ENCODE data around the gene HOXC10. TPM values are rescaled to one million over a fixed set of nuclear protein-coding genes. Genes with fewer than 3 reads are reported as not detected.

HOXC10 gene
- total and polyA plus RNA-seq, 4 experiments from 2014 or later = not detected

GRCh38 chr12:54037360-54038283 lies 52.7 kb downstream of the HOXC10 start:
- ChIA-PET POLR2A (ENCODE audit: partially characterized antibody) (no interaction called here), CTCF (ENCODE audit: partially characterized antibody) (interaction anchor here (1.0 kb wide), 1 partner anchor 20 kb away, joined by 3 read pairs; no protein-coding TSS in a partner anchor)
- H3K27me3 ChIP-seq (ENCODE audit: insufficient read depth, low read length) = peaks cover 45% of the 10 kb centered on the region
- DNase-seq = no peak
- no peak overlapping the region for H3K4me3 ChIP-seq (ENCODE audit: low read length in 2 of 2)
- H3K9me3 ChIP-seq (ENCODE audit: control insufficient read depth in 1 of 2, low read length in 2 of 2) = no peaks in the 10 kb centered on the region
- Mint-ChIP-seq H3K9me3 (peaks cover 0 to 11% (median 4%) of the 10 kb centered on the region in 8 donors), H3K4me1 (peaks cover 3 to 16% (median 10%) of the 10 kb centered on the region in 4 donors), H3K27ac (no peak overlapping the region), H3K4me3 (no peak overlapping the region), H3K27me3 (peaks cover 54 to 68% of the 10 kb centered on the region in 2 donors), H3K36me3 (peaks cover 0 to 3% of the 10 kb centered on the region in 2 donors)
- no peaks in the 10 kb centered on the region for H3K36me3 ChIP-seq (ENCODE audit: insufficient read depth, low read length)
- intact Hi-C loops (cut with micrococcal nuclease) = no loop called here
- no peak overlapping the region for H3K27ac ChIP-seq (ENCODE audit: low read depth, low read length)
- H3K4me1 ChIP-seq (ENCODE audit: insufficient read depth, low read length) = peaks cover 13% of the 10 kb centered on the region

GRCh38 chr12:54038284-54038870 lies 53.4 kb downstream of the HOXC10 start:
- no peaks in the 10 kb centered on the region for H3K36me3 Mint-ChIP-seq
- peaks cover 51 to 69% of the 10 kb centered on the region in 2 donors for H3K27me3 Mint-ChIP-seq
- no peak overlapping the region for H3K27ac Mint-ChIP-seq
- no peak overlapping the region for H3K27ac ChIP-seq (ENCODE audit: low read depth, low read length)
- H3K27me3 ChIP-seq (ENCODE audit: insufficient read depth, low read length) = peaks cover 44% of the 10 kb centered on the region
- no peak overlapping the region for H3K4me3 Mint-ChIP-seq
- peaks cover 0 to 5% (median 0%) of the 10 kb centered on the region in 8 donors for H3K9me3 Mint-ChIP-seq
- DNase-seq = no peak
- ChIA-PET CTCF (ENCODE audit: partially characterized antibody) (interaction anchor here (1.0 kb wide), 1 partner anchor 21 kb away, joined by 3 read pairs; no protein-coding TSS in a partner anchor), POLR2A (ENCODE audit: partially characterized antibody) (no interaction called here)
- intact Hi-C loops (cut with micrococcal nuclease) = no loop called here
- no peaks in the 10 kb centered on the region for H3K36me3 ChIP-seq (ENCODE audit: insufficient read depth, low read length)
- H3K4me3 ChIP-seq (ENCODE audit: low read length in 2 of 2) = no peak overlapping the region
- peaks cover 12% of the 10 kb centered on the region for H3K4me1 ChIP-seq (ENCODE audit: insufficient read depth, low read length)
- H3K9me3 ChIP-seq (ENCODE audit: control insufficient read depth in 1 of 2, low read length in 2 of 2) = no peaks in the 10 kb centered on the region
- peaks cover 3 to 13% (median 8%) of the 10 kb centered on the region in 4 donors for H3K4me1 Mint-ChIP-seq

- no peak for DNase-seq
- H3K27ac Mint-ChIP-seq = no peak overlapping the region
- no peak overlapping the region for H3K4me3 ChIP-seq (ENCODE audit: low read length in 2 of 2)
- POLR2A ChIA-PET (ENCODE audit: partially characterized antibody) = no interaction called here
- H3K27ac ChIP-seq (ENCODE audit: low read depth, low read length) = no peak overlapping the region
- peaks cover 6% of the 10 kb centered on the region for H3K4me1 ChIP-seq (ENCODE audit: insufficient read depth, low read length)
- CTCF ChIA-PET (ENCODE audit: partially characterized antibody) = no interaction called here
- no peaks in the 10 kb centered on the region for H3K36me3 Mint-ChIP-seq
- peaks cover 0 to 5% (median 0%) of the 10 kb centered on the region in 8 donors for H3K9me3 Mint-ChIP-seq
- peaks cover 46% of the 10 kb centered on the region for H3K27me3 ChIP-seq (ENCODE audit: insufficient read depth, low read length)
- H3K36me3 ChIP-seq (ENCODE audit: insufficient read depth, low read length) = no peaks in the 10 kb centered on the region
- no peaks in the 10 kb centered on the region for H3K9me3 ChIP-seq (ENCODE audit: control insufficient read depth in 1 of 2, low read length in 2 of 2)
- H3K4me3 Mint-ChIP-seq = no peak overlapping the region
- H3K27me3 Mint-ChIP-seq = peaks cover 54 to 71% of the 10 kb centered on the region in 2 donors
- intact Hi-C loops (cut with micrococcal nuclease) = no loop called here
- peaks cover 3 to 9% (median 7%) of the 10 kb centered on the region in 4 donors for H3K4me1 Mint-ChIP-seq
Observed at GRCh38 chr12:54038871-54039414, 54.0 kb downstream of the HOXC10 start.

- POLR2A ChIA-PET (ENCODE audit: partially characterized antibody) = no interaction called here
Observed at GRCh38 chr12:54039417-54040147, 54.6 kb downstream of the HOXC10 start.

More at GRCh38 chr12:54039417-54040147, 54.6 kb downstream of the HOXC10 start:
- Histone ChIP-seq H3K4me3 (ENCODE audit: low read length in 2 of 2) (no peak overlapping the region), H3K27me3 (ENCODE audit: insufficient read depth, low read length) (peaks cover 46% of the 10 kb centered on the region), H3K9me3 (ENCODE audit: control insufficient read depth in 1 of 2, low read length in 2 of 2) (no peaks in the 10 kb centered on the region), H3K4me1 (ENCODE audit: insufficient read depth, low read length) (no peaks in the 10 kb centered on the region), H3K27ac (ENCODE audit: low read depth, low read length) (no peak overlapping the region), H3K36me3 (ENCODE audit: insufficient read depth, low read length) (no peaks in the 10 kb centered on the region)
- H3K4me1 Mint-ChIP-seq = peaks cover 2 to 6% (median 4%) of the 10 kb centered on the region in 4 donors
- no peak overlapping the region for H3K27ac Mint-ChIP-seq
- CTCF ChIA-PET (ENCODE audit: partially characterized antibody) = no interaction called here
- no peak for DNase-seq
- H3K36me3 Mint-ChIP-seq = no peaks in the 10 kb centered on the region
- intact Hi-C loops (cut with micrococcal nuclease) = no loop called here
- peaks cover 0 to 3% (median 0%) of the 10 kb centered on the region in 8 donors for H3K9me3 Mint-ChIP-seq
- H3K4me3 Mint-ChIP-seq = no peak overlapping the region
- peaks cover 57 to 74% of the 10 kb centered on the region in 2 donors for H3K27me3 Mint-ChIP-seq

Small RNAs within 50 kb of the gene (microRNA-seq; reads per million reads assigned to microRNA genes)
- gene MIR196A2 (ENCODE audit: borderline microRNAs expressed, borderline number of aligned reads, borderline replicate concordance) (not detected), gene MIR615 (ENCODE audit: borderline microRNAs expressed, borderline number of aligned reads, borderline replicate concordance) (not detected)

Other genes starting within 250 kb of the HOXC10 start
- gene CISTR, start 233.2 kb upstream of the HOXC10 start, total RNA-seq = not detected
- not detected for gene CISTR, start 233.2 kb upstream of the HOXC10 start, polyA plus RNA-seq
- gene HOXC13, start 46.3 kb upstream of the HOXC10 start, total RNA-seq = not detected
- gene HOXC13, start 46.3 kb upstream of the HOXC10 start, polyA plus RNA-seq = not detected
- gene HOXC12, start 30.2 kb upstream of the HOXC10 start, total RNA-seq = not detected
- not detected for gene HOXC12, start 30.2 kb upstream of the HOXC10 start, polyA plus RNA-seq
- gene HOXC11, start 12.0 kb upstream of the HOXC10 start, total RNA-seq = not detected
- gene HOXC11, start 12.0 kb upstream of the HOXC10 start, polyA plus RNA-seq = not detected
- gene HOTAIR, start 10.2 kb upstream of the HOXC10 start, total RNA-seq = not detected
- not detected for gene HOTAIR, start 10.2 kb upstream of the HOXC10 start, polyA plus RNA-seq
- not detected for gene HOXC9, start 15.0 kb downstream of the HOXC10 start, total RNA-seq
- gene HOXC9, start 15.0 kb downstream of the HOXC10 start, polyA plus RNA-seq = not detected
- not detected for gene HOXC8, start 23.8 kb downstream of the HOXC10 start, total RNA-seq
- not detected for gene HOXC8, start 23.8 kb downstream of the HOXC10 start, polyA plus RNA-seq
- not detected for gene HOXC6, start 43.3 kb downstream of the HOXC10 start, total RNA-seq
- gene HOXC6, start 43.3 kb downstream of the HOXC10 start, polyA plus RNA-seq = not detected
- gene HOXC5, start 47.9 kb downstream of the HOXC10 start, total RNA-seq = not detected
- not detected for gene HOXC5, start 47.9 kb downstream of the HOXC10 start, polyA plus RNA-seq
- gene HOXC4, start 68.7 kb downstream of the HOXC10 start, total RNA-seq = not detected
- not detected for gene HOXC4, start 68.7 kb downstream of the HOXC10 start, polyA plus RNA-seq
- 10 to 100 TPM; 27.2 to 30.7 TPM for gene SMUG1, start 203.8 kb downstream of the HOXC10 start, total RNA-seq
- gene SMUG1, start 203.8 kb downstream of the HOXC10 start, polyA plus RNA-seq = 10 to 100 TPM; 24.6 to 38.2 TPM

Data from CD4-positive, alpha-beta memory T cell (primary cell).